Naive B cell (primary cell): Measurements from ENCODE around the gene PEBP1. TPM values are rescaled to one million over a fixed set of nuclear protein-coding genes. Genes with fewer than 3 reads are reported as not detected.

ENCODE experiments used
- ATAC-seq, 2 donors: fragments of 150-1000 bp; cut with Tn5 transposase; 2 replicates each; pipeline ENCODE4 v1.10.0; 2021; ENCODE audit warnings: low read depth in 2 of 2, mild to moderate bottlenecking in 2 of 2, moderate library complexity in 2 of 2
- DNase-seq: peaks from one replicate; pipeline ENCODE4 v3.0.0; 2022
- H3K27ac Mint-ChIP-seq, 6 donors: one replicate each; pipeline ENCODE4 v1.8.0; 2020 to 2022; ENCODE audit warnings: mild to moderate bottlenecking in 6 of 6, mixed read lengths in 6 of 6, moderate library complexity in 5 of 6, inconsistent platforms in 2 of 6
- H3K27me3 Mint-ChIP-seq, 3 donors: one replicate each; pipeline ENCODE4 v1.8.0; 2021 to 2022; ENCODE audit warnings: mixed read lengths in 3 of 3, mild to moderate bottlenecking in 1 of 3
- H3K36me3 Mint-ChIP-seq, 2 donors: one replicate each; pipeline ENCODE4 v1.8.0; 2020 to 2022; ENCODE audit warnings: mixed read lengths in 2 of 2, inconsistent platforms in 1 of 2, mild to moderate bottlenecking in 1 of 2
- H3K4me1 Mint-ChIP-seq, 3 donors: one replicate each; pipeline ENCODE4 v1.8.0; 2020 to 2022; ENCODE audit warnings: mixed read lengths in 3 of 3, inconsistent platforms in 1 of 3, mild to moderate bottlenecking in 1 of 3, moderate library complexity in 1 of 3
- H3K4me3 Mint-ChIP-seq, 8 donors: one replicate each; pipeline ENCODE4 v1.8.0; 2020 to 2022; ENCODE audit warnings: mild to moderate bottlenecking in 8 of 8, mixed read lengths in 8 of 8, moderate library complexity in 8 of 8, inconsistent platforms in 2 of 8
- H3K9me3 Mint-ChIP-seq, 7 donors: one replicate each; pipeline ENCODE4 v1.8.0; 2020 to 2022; ENCODE audit warnings: mixed read lengths in 7 of 7, mild to moderate bottlenecking in 5 of 7, inconsistent platforms in 2 of 7, moderate library complexity in 1 of 7
- polyA plus RNA-seq, 6 donors: library from polyadenylated mRNA; unstranded; fragments of 300-500 nt; fragmentation: Illumina TruSeq; gene quantifications; one replicate each; pipeline ENCODE4 v1.2.3, GENCODE V29; 2021; ENCODE audit warnings: low read depth in 6 of 6

Gene PEBP1
- polyA plus RNA-seq, 6 donors from 2014 or later: 237 to 308 (median 258) TPM

DNA sequence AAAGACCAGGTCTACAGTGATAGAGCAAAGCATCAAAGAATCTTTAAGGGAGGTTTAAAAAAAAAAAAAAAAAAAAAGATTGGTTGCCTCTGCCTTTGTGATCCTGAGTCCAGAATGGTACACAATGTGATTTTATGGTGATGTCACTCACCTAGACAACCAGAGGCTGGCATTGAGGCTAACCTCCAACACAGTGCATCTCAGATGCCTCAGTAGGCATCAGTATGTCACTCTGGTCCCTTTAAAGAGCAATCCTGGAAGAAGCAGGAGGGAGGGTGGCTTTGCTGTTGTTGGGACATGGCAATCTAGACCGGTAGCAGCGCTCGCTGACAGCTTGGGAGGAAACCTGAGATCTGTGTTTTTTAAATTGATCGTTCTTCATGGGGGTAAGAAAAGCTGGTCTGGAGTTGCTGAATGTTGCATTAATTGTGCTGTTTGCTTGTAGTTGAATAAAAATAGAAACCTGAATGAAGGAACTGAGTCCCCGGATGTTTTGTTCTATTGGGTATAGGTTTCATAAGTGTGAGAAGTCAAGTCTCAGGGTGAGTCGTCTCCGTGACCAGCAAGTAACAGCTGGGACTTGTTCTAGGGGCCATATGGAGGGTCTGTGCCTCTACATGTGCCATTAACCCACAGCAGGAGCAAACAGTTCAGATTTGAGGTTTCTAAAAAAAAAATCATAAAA is 9.3 kb downstream of the PEBP1 start:
- Mint-ChIP-seq H3K27ac (peak overlapping the region in 5 of 6 donors; percentile 2 to 90 (median 31)), H3K4me3 (peak overlapping the region in 1 of 8 donors; percentile 2), H3K36me3 (peaks cover 8 to 33% of the 10 kb centered on the region in 2 donors), H3K4me1 (peaks cover 0 to 6% (median 5%) of the 10 kb centered on the region in 3 donors), H3K27me3 (no peaks in the 10 kb centered on the region), H3K9me3 (no peaks in the 10 kb centered on the region)
- DNase-seq (no peak), ATAC-seq (no peak)

DNA sequence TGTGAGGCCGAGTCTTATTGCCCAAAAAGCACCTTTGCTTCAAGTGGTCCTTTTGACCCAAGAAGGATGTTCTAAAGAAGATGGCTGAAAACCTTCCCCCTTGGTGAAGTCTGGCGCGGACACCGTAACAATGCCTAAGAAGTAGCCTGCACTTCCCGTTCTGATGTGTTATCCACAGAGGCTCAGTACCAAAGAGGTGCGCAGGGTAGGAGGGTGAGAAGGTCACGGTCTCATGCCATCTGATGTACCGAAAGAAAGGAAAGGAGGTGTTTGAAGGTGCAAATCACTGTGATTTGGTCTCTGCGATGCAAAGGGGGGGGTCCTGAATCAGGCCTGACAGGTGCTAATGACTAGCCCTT is 9.9 kb downstream of the PEBP1 start:
- H3K27me3 Mint-ChIP-seq: no peaks in the 10 kb centered on the region

DNA sequence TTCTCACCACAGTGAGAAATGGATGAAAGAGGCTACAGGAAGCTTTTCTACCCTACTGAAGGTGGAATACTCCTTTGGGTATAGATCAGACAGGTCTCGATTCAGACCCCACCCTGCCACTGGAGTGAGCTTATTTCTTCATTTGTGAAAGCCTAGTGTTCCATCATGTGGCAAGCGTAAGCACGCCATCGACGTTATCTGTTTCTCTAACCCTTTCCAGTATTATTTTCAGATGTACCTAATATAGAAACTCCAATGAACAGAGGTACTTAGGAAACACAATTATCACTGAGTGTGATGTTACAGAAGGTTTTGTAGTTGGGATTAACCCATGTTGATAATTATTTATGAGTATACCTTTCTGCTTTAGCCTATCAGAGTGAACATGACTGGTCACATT is 12.4 kb downstream of the PEBP1 start:
- Mint-ChIP-seq H3K9me3 (no peaks in the 10 kb centered on the region), H3K27ac (peak overlapping the region in 1 of 6 donors; percentile 57), H3K27me3 (no peaks in the 10 kb centered on the region), H3K4me3 (no peak overlapping the region), H3K36me3 (peaks cover 8 to 18% of the 10 kb centered on the region in 2 donors), H3K4me1 (peaks cover 0 to 6% (median 5%) of the 10 kb centered on the region in 3 donors)
- ATAC-seq (no peak), DNase-seq (no peak)

More for the DNA sequence above, 9.9 kb downstream of the PEBP1 start:
- no peak overlapping the region for H3K4me3 Mint-ChIP-seq
- peak overlapping the region in 2 of 6 donors; percentile 14 to 79 for H3K27ac Mint-ChIP-seq
- peaks cover 0 to 6% (median 5%) of the 10 kb centered on the region in 3 donors for H3K4me1 Mint-ChIP-seq
- ATAC-seq: no peak
- H3K36me3 Mint-ChIP-seq: peaks cover 8 to 32% of the 10 kb centered on the region in 2 donors
- no peaks in the 10 kb centered on the region for H3K9me3 Mint-ChIP-seq
- no peak for DNase-seq

DNA sequence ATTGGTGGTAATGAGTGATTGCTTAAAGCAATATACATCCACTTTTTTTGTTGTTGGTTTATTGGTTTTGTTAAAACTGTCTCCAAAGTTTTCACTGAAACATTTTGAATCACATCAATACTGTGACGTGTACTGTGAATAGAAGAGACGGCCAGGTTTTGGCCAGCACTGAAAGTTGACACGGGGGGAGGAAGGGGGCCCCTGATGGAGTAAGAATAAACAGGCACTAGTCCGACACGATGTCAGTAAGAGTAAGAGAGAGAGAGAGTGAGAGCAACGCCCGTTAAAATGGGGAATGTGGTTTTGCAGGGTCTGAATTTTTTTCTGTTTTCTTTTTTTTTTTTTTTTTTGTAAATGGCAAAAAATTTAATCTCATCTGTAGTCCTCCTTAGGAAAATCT is 14.7 kb downstream of the PEBP1 start:
- Mint-ChIP-seq H3K9me3 (no peaks in the 10 kb centered on the region), H3K27ac (peak overlapping the region in 1 of 6 donors; percentile 7), H3K36me3 (peaks cover 8 to 10% of the 10 kb centered on the region in 2 donors), H3K4me3 (no peak overlapping the region), H3K4me1 (no peaks in the 10 kb centered on the region), H3K27me3 (no peaks in the 10 kb centered on the region)
- DNase-seq (no peak), ATAC-seq (no peak)

DNA sequence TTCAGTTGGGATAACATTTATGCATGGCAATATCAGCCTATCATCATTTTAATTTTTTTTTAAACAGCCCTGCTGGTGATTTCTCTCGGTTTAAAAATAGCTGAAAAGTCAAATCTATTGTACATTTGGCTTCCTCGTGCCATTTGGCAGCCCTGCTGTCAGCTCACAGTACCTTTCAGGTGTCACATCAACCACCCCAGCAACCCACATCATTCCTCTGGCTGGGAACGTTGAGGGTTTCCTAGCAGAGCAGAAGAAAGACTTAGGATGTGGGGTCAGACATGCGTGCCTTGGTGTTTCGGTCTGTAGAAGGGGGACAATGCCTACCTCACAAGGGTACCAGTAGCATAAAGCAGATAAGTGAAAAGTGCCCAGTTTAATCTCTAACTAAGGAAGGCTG is 15.8 kb downstream of the PEBP1 start:
- no peak overlapping the region for H3K4me3 Mint-ChIP-seq
- peak overlapping the region in 2 of 6 donors; percentile 70 to 71 for H3K27ac Mint-ChIP-seq
- no peaks in the 10 kb centered on the region for H3K4me1 Mint-ChIP-seq
- no peaks in the 10 kb centered on the region for H3K27me3 Mint-ChIP-seq
- ATAC-seq (no peak), DNase-seq (no peak)
- no peaks in the 10 kb centered on the region for H3K9me3 Mint-ChIP-seq
- H3K36me3 Mint-ChIP-seq: peaks cover 6 to 8% of the 10 kb centered on the region in 2 donors

DNA sequence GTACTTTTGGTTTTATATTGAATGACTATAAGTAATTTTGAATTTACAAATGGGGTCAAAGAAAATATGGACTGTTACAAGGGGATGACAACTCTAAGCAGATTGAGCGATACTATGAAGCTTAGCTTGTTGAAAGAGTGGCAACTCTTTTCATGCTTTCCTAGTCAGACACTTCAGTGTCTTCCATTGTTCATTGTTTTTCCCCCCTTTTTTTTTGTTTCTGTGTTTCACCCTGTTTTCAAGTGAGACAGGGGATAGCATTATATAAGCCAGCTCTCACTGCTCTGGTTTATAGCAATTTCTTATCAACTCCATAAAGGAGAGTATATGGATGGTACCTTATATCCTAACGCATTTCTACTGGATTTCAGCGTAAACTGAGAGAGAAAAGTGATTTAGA is 24.6 kb downstream of the PEBP1 start:
- no peak overlapping the region for H3K4me3 Mint-ChIP-seq
- DNase-seq (no peak), ATAC-seq (no peak)
- H3K27me3 Mint-ChIP-seq: no peaks in the 10 kb centered on the region
- no peak overlapping the region for H3K27ac Mint-ChIP-seq
- H3K4me1 Mint-ChIP-seq: peaks cover 5 to 8% (median 8%) of the 10 kb centered on the region in 3 donors
- no peaks in the 10 kb centered on the region for H3K9me3 Mint-ChIP-seq
- H3K36me3 Mint-ChIP-seq: peaks cover 0 to 29% of the 10 kb centered on the region in 2 donors

DNA sequence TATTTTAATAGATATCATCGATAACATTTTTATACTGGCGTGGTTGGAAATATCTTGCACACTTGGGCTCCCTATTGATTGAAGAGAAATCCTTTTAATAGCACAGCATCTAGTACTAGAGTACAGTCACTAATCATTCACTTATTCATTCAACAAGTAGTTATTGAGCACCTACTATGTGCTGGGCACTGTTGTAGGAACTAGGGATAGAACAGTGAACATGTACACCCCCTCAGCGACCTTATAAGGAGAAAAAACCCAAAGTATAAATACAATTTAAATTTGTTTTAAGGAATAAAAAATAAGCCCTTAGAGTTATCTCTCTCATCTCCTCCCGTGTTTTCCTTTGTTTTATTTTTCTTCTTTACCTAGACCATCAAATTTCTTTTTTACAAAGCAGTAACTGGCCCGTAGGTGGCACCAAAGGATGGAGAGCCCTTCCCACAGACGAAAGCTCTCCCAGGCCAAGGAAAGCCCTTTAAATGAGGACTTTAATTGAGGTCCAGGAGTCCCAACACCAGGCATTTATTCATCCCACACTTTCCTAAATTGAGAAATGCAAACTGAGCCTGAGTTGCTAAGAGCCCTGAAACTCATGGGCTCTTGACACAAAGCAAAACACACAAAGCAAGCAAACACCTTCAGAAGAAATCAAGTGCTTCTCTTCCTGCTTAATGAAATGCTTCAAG is 29.0 kb downstream of the PEBP1 start:
- Mint-ChIP-seq H3K4me1 (peaks cover 8% of the 10 kb centered on the region in 3 donors), H3K36me3 (peaks cover 17 to 30% of the 10 kb centered on the region in 2 donors), H3K27ac (peak overlapping the region in 3 of 6 donors; percentile 33 to 70 (median 53)), H3K27me3 (no peaks in the 10 kb centered on the region), H3K4me3 (no peak overlapping the region), H3K9me3 (no peaks in the 10 kb centered on the region)
- DNase-seq (no peak), ATAC-seq (no peak)

DNA sequence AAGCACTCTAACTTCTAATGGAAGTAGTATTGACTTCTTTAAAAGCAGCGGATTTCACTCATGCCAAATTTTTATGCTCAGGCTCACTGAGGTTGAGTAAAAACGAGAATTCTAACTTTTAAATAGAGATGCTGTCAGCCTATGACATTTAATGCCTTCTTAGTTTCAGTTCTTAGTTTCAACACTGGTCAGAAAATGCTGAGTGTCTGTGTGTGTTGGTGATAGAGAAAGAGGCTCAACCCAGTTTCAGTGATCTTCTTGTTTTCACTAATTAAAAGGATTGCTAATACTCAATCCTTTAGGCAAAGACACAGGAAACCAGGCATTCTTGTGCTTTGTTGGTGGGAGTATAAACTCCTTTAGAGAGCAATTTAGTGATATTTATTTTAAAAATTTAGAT is 31.0 kb downstream of the PEBP1 start:
- Mint-ChIP-seq H3K36me3 (peaks cover 28 to 32% of the 10 kb centered on the region in 2 donors), H3K4me1 (peaks cover 8% of the 10 kb centered on the region in 3 donors), H3K27ac (peak overlapping the region in 1 of 6 donors; percentile 50), H3K27me3 (no peaks in the 10 kb centered on the region), H3K4me3 (no peak overlapping the region), H3K9me3 (no peaks in the 10 kb centered on the region)
- ATAC-seq: no peak
- DNase-seq: no peak

DNA sequence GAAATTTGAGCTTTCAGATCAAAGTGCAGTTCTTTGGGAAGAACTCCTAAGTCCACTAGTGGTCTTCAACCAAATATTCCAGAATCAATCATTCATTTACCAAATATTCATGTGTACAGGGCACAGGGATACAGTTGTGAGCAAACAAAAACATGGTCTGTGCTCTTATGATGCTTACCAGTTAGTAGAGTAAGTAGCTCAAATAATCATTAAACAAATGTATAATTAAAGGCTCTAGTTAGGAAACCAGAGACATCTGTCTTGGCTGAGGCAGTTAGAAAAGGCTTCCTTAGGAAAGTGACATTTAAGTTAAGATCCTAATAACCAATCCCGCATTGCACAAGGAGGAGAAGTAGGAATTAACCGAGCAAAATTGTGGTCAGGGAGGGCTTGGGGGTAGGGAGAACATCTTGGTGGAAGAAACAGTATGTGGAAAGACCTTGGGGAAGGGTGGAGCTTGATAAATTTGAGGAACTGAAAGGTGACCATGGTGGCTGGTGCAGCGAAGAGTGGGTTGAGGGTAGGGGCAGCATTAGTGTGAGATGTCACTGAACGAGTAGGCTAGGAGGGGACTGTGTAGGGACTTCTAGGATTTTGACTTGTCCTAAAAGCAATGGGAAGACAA is 40.0 kb downstream of the PEBP1 start:
- H3K27ac Mint-ChIP-seq: peak overlapping the region in 4 of 6 donors; percentile 1 to 16 (median 6)
- H3K27me3 Mint-ChIP-seq: no peaks in the 10 kb centered on the region
- peak; percentile 64 to 68 for ATAC-seq
- no peak for DNase-seq
- H3K4me1 Mint-ChIP-seq: peaks cover 6 to 10% (median 7%) of the 10 kb centered on the region in 3 donors
- H3K9me3 Mint-ChIP-seq: peaks cover 0 to 4% (median 0%) of the 10 kb centered on the region in 7 donors
- H3K4me3 Mint-ChIP-seq: peak overlapping the region in 2 of 8 donors; percentile 10 to 26
- H3K36me3 Mint-ChIP-seq: peaks cover 22 to 38% of the 10 kb centered on the region in 2 donors

DNA sequence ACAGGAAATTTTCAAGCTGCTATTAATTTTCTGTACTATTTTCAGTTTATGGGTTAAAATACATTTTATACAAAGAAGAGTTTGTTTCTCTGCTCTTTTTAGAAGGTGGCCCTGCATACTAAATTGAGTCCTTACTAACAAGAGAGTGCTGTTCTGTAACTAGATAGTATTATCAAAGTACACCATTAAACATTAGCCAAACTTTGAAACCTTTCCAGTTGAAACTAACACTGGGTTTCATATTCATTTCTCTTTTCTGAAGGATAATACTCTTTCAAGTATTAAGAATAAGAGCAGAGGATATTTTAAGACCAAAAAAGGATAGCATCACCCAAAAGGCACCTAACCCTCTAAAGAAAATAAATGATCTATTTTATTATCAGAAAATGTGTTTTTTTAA is 47.2 kb downstream of the PEBP1 start:
- H3K27me3 Mint-ChIP-seq: no peaks in the 10 kb centered on the region
- H3K36me3 Mint-ChIP-seq: peaks cover 0 to 8% of the 10 kb centered on the region in 2 donors
- H3K4me1 Mint-ChIP-seq: peaks cover 14 to 18% (median 17%) of the 10 kb centered on the region in 3 donors
- H3K27ac Mint-ChIP-seq: peak overlapping the region in 3 of 6 donors; percentile 38 to 73 (median 47)
- DNase-seq (no peak), ATAC-seq (no peak)
- no peak overlapping the region for H3K4me3 Mint-ChIP-seq
- no peaks in the 10 kb centered on the region for H3K9me3 Mint-ChIP-seq

DNA sequence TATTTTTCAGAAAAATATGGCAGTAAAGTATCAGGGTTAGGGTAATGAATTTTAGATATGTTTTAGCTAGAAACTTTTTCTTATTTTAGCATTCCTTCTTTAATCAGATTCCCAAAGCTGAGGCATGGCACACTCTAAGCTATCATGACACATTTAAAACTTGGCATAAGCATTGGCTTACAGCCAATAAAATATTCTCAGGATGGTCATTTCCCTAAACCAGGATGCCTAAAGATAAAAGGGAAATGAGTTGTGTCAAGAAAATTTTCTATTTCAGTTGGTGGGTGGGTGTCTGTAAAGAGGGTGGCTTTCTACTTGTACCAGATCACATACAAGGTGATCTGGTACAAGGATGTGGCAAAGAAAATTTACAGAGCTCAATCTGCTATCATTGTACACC is 47.8 kb downstream of the PEBP1 start:
- ATAC-seq (no peak), DNase-seq (no peak)
- Mint-ChIP-seq H3K4me3 (no peak overlapping the region), H3K4me1 (peaks cover 14 to 18% (median 14%) of the 10 kb centered on the region in 3 donors), H3K36me3 (peaks cover 0 to 6% of the 10 kb centered on the region in 2 donors), H3K9me3 (no peaks in the 10 kb centered on the region), H3K27ac (peak overlapping the region in 3 of 6 donors; percentile 11 to 73 (median 38)), H3K27me3 (no peaks in the 10 kb centered on the region)

DNA sequence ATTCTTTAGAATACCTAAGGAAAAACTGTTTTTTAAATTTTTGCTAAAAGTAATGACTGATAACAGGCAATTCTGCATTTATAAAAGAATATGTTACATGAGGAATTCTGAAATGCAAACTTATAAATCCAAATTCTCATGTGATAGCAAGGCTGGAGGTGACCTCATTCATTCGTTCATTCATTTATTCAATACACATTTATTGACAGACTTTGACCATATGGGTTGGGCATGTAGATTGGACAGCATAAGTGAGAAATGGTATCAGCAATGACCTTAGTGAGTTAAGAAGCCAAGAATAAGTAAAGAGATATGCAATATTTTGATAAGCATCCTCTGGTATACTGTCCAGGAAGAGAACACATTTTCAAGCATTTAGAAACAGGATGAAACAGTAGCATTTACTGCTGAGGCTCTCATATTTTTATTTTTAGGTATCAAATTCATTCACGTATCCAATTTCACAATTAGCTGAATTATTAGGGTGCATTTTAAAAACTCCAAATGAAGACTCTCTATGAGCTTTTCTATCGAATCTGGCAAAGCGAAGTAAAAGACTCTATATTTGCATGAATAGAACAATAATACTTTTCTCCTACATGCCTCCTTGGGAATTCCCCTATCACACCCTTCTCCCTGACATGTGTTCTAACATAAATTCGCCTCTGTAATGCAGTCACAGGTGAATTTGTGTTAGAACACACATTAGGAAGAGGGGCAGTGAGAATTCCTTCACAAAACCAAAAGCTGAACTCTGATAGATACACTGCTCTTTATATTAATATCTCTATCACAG is 49.9 kb downstream of the PEBP1 start:
- Mint-ChIP-seq H3K4me3 (no peak overlapping the region), H3K27me3 (no peaks in the 10 kb centered on the region), H3K9me3 (no peaks in the 10 kb centered on the region), H3K27ac (peak overlapping the region in 5 of 6 donors; percentile 21 to 60 (median 42)), H3K4me1 (peaks cover 14 to 18% (median 14%) of the 10 kb centered on the region in 3 donors), H3K36me3 (no peaks in the 10 kb centered on the region)
- ATAC-seq (no peak), DNase-seq (no peak)
